Nephron (organoid): ENCODE results near the gene FOXL2.

Experiments
- H3K27ac Mint-ChIP-seq, 3 experiments: 2 replicates each; pipeline ENCODE4 v1.8.0; 2020; ENCODE audit warnings: mixed read lengths in 3 of 3, mild to moderate bottlenecking in 2 of 3, moderate library complexity in 1 of 3
- H3K27me3 Mint-ChIP-seq: 2 replicates; pipeline ENCODE4 v1.8.0; 2021; ENCODE audit warnings: low read depth, mild to moderate bottlenecking, moderate library complexity, mixed read lengths
- H3K36me3 Mint-ChIP-seq: 2 replicates; pipeline ENCODE4 v1.8.0; 2020; ENCODE audit warnings: low read depth, mixed read lengths
- H3K4me1 Mint-ChIP-seq: 2 replicates; pipeline ENCODE4 v1.8.0; 2020; ENCODE audit warnings: mixed read lengths
- H3K4me3 Mint-ChIP-seq, 3 experiments: 2 replicates each; pipeline ENCODE4 v1.8.0; 2020; ENCODE audit warnings: mild to moderate bottlenecking in 3 of 3, mixed read lengths in 3 of 3, moderate library complexity in 2 of 3
- H3K9me3 Mint-ChIP-seq: 2 replicates; pipeline ENCODE4 v1.8.0; 2020; ENCODE audit warnings: mixed read lengths
- TF ChIP-seq, protein P1 (sequence below), 3 experiments: fragments of 200-600 bp; sonication (generic); IDR thresholded peaks; one replicate each; pipeline ENCODE4 v1.5.0; 2021; ENCODE audit warnings: antibody characterized with exemption in 3 of 3; ENCODE audit not compliant: unreplicated experiment in 3 of 3

The FOXL2 gene

DNA sequence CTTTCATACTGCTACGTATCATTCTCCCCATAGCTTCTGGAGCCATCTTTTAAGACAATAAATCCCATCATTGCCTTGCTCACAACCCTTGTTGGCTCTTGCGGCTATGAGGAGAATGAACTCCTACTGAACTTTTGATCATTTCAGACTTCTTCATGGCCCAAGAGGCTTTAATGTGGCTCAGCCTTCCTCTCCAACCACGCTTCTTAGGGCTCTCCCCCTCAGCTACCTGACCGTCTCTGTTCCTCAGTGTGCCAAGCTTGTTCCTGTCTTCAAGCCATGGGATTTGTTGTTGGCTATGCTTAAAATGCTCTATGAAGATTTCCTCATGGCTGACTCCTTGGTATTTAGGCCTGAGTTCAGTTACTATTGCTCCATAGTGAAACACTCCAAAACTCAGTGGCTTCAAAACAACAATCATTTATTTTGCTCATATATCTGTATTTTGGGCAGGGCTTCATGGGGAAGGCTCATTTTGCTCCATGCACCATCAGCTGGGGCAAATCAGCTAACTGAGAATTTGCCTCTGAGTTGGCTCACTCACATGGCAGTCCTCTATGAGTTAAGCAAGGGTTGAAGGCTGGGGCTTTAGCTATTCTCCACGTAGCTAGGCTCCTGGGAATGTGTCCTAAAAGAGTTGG lies 47.5 kb downstream of the FOXL2 start:
- no peak overlapping the region for H3K4me3 Mint-ChIP-seq

DNA sequence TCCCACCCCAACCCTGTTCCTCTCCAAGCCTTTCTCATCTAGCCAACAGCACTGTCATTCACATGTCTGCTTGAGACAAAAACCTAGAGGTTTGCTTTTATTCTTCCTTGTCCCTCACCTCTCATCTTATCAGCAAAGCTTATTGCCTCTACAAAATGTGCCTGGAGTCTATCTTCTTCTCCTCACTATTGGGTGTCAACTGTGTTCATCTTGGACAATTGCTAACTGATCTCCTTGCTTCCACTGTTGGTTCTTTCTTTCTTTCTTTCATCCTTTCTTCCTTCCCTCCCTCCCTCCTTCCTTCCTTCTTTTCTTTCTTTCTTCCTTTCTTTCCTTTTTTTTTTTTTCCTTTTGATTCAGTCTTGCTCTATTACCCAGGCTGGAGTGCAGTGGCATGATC lies 48.2 kb downstream of the FOXL2 start:
- H3K4me3 Mint-ChIP-seq = no peak overlapping the region
- no peaks in the 10 kb centered on the region for H3K36me3 Mint-ChIP-seq
- peaks cover 19% of the 10 kb centered on the region for H3K4me1 Mint-ChIP-seq
- H3K27ac Mint-ChIP-seq = peak overlapping the region in 1 of 3 experiments; percentile 17
- TF ChIP-seq, protein P1, sequence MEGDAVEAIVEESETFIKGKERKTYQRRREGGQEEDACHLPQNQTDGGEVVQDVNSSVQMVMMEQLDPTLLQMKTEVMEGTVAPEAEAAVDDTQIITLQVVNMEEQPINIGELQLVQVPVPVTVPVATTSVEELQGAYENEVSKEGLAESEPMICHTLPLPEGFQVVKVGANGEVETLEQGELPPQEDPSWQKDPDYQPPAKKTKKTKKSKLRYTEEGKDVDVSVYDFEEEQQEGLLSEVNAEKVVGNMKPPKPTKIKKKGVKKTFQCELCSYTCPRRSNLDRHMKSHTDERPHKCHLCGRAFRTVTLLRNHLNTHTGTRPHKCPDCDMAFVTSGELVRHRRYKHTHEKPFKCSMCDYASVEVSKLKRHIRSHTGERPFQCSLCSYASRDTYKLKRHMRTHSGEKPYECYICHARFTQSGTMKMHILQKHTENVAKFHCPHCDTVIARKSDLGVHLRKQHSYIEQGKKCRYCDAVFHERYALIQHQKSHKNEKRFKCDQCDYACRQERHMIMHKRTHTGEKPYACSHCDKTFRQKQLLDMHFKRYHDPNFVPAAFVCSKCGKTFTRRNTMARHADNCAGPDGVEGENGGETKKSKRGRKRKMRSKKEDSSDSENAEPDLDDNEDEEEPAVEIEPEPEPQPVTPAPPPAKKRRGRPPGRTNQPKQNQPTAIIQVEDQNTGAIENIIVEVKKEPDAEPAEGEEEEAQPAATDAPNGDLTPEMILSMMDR (IDR thresholded peaks at IDR 0.05; ENCODE audit: unreplicated experiment in 3 of 3) = no peak
- no peaks in the 10 kb centered on the region for H3K9me3 Mint-ChIP-seq
- peaks cover 5% of the 10 kb centered on the region for H3K27me3 Mint-ChIP-seq

More for the DNA sequence above, 47.5 kb downstream of the FOXL2 start:
- peaks cover 19% of the 10 kb centered on the region for H3K4me1 Mint-ChIP-seq
- peak overlapping the region in 2 of 3 experiments; percentile 12 to 18 for H3K27ac Mint-ChIP-seq
- H3K27me3 Mint-ChIP-seq = no peaks in the 10 kb centered on the region
- TF ChIP-seq, protein P1 (IDR thresholded peaks at IDR 0.05; ENCODE audit: unreplicated experiment in 3 of 3) = no peak
- no peaks in the 10 kb centered on the region for H3K36me3 Mint-ChIP-seq
- H3K9me3 Mint-ChIP-seq = no peaks in the 10 kb centered on the region

DNA sequence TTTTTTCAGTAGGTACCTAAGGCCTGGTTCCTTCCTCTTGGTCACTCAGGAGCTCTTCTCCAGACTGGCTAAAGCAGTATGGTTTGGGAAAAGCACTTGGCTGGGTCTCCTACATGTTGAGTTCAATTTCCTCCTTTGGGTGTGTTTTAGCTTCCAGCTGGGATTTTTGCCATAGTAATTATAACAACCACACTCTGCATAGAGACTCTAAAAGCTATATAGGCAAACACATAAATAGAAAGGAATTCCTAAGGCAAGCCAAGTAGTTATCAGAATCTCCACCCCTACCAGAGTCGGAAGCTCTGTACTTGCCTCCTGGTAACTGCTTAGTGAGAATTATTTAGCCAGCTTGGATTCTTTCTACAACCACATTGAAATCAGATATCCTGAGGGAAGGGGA lies 48.6 kb downstream of the FOXL2 start:
- Mint-ChIP-seq H3K27me3 (peaks cover 5% of the 10 kb centered on the region), H3K9me3 (no peaks in the 10 kb centered on the region), H3K36me3 (no peaks in the 10 kb centered on the region), H3K4me1 (peaks cover 19% of the 10 kb centered on the region), H3K27ac (peak overlapping the region in 1 of 3 experiments; percentile 17), H3K4me3 (no peak overlapping the region)
- TF ChIP-seq, protein P1 (IDR thresholded peaks at IDR 0.05; ENCODE audit: unreplicated experiment in 3 of 3) = no peak
